Measurements from ENCODE around the gene ACKR3.

The ACKR3 gene

GRCh38 chr2:236552212-236552542, 17.4 kb upstream of the ACKR3 start:
- in situ Hi-C loops (cut with HindIII; ENCODE audit: low pct_unique_long_range_greater_than_20kb, low sequenced_read_pairs), result no loop called here
- no peak for TF ChIP-seq JUND (IDR thresholded peaks at IDR 0.05; ENCODE audit: low read depth)
- no peak for DNase-seq (ENCODE audit: low read depth in 1 of 2, low spot score in 1 of 2)

DNA sequence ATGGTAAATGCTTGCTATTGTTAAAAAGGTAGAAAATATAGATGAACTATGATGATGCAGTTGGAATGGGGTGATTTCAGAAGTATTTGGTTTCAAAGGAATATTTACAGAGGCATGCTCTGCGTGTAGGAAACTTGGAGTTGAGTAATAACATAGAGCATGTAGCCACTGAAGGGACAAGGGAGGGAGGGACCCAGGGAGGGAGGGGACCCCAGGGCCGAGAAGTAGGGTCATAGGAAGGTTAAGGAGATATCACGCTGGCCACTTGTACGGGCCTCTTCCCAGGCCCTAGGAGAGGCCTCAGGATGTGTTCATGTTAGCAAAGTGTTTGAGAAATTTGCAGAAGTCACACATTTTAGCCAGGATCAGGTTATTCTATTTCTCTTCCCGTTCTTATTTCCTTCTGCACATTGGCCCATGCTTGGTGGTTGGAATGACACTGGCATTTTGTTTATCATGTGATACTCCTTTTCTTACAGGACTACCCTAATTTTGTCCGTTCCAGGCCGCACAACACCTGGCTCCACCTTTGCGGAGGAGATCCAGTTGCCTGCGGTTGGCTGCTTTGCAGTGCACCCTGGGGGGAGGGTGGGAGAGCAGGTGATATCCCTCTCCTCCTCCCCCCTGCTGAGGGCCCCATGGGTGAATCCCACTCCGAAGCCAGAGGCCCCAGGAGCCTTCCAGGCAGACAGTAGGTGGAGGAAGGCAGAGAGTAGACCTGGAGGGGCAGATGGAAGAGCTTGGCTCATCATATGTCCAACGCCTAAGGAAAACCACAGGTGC, 16.9 kb upstream of the ACKR3 start:
- TF ChIP-seq JUND (IDR thresholded peaks at IDR 0.05; ENCODE audit: low read depth), result no peak
- DNase-seq (ENCODE audit: low read depth in 1 of 2, low spot score in 1 of 2), result no peak
- in situ Hi-C loops (cut with HindIII; ENCODE audit: low pct_unique_long_range_greater_than_20kb, low sequenced_read_pairs), result no loop called here

DNA sequence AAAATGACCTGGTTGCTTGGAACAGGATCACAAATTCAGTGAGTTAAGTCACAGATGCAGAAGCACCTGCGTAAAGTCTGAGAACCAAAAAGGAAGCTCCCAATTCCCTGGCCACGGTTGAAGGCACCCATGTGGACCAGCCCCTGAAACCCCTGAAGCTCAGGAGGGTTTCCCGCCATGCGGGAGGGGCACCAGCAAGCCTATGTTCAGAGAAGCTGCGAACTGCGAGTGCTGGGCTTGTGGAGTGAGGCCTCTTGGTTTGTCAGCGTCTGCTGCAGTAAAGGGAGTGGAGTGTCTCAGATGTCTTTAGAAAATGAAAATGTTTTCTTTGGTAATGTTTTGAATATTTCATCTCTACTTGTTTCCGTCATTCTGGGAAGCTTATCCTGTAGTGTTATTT, 16.1 kb upstream of the ACKR3 start:
- TF ChIP-seq JUND (IDR thresholded peaks at IDR 0.05; ENCODE audit: low read depth), result no peak
- DNase-seq (ENCODE audit: low read depth in 1 of 2, low spot score in 1 of 2), result no peak
- in situ Hi-C loops (cut with HindIII; ENCODE audit: low pct_unique_long_range_greater_than_20kb, low sequenced_read_pairs), result no loop called here

DNA sequence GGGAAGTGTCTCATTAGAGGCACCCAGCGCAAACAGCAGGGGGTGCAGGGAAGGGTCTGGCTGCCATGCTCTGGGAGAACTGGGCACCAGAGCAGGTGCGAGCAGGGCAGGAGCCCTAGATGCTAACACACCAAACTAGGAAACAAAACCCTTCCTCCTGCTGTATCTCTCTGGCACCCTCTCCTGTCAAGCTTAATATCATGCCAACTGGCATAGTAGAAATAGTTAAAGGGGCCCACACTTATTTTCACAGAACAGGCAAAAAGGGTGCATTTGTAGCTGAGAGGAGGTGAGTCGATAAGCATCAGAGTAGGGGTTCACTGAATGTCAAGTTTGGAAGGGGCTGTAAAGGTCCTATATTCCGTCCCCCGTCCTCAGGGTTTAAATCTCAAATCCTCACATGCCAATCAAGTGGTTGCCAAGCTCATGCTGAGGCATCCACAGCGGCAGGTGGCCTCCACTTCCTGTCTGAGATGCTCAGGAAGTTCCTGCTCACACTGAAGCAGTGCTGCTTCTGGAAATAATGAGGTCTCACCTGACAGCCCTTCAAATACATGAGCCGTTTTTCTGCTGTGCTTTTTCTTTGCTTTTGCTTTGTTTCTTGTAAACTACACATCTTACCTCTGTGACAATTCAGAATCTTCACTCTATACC, 14.9 kb upstream of the ACKR3 start:
- in situ Hi-C loops (cut with HindIII; ENCODE audit: low pct_unique_long_range_greater_than_20kb, low sequenced_read_pairs), result no loop called here
- DNase-seq (ENCODE audit: low read depth in 1 of 2, low spot score in 1 of 2), result no peak
- TF ChIP-seq JUND (IDR thresholded peaks at IDR 0.05; ENCODE audit: low read depth), result no peak

GRCh38 chr2:236555481-236555880, 14.1 kb upstream of the ACKR3 start:
- TF ChIP-seq JUND (IDR thresholded peaks at IDR 0.05; ENCODE audit: low read depth), result no peak
- in situ Hi-C loops (cut with HindIII; ENCODE audit: low pct_unique_long_range_greater_than_20kb, low sequenced_read_pairs), result no loop called here
- no peak for DNase-seq (ENCODE audit: low read depth in 1 of 2, low spot score in 1 of 2)

GRCh38 chr2:236557306-236558030, 12.2 kb upstream of the ACKR3 start:
- in situ Hi-C loops (cut with HindIII; ENCODE audit: low pct_unique_long_range_greater_than_20kb, low sequenced_read_pairs), result no loop called here
- no peak for TF ChIP-seq JUND (IDR thresholded peaks at IDR 0.05; ENCODE audit: low read depth)
- no peak for DNase-seq (ENCODE audit: low read depth in 1 of 2, low spot score in 1 of 2)

DNA sequence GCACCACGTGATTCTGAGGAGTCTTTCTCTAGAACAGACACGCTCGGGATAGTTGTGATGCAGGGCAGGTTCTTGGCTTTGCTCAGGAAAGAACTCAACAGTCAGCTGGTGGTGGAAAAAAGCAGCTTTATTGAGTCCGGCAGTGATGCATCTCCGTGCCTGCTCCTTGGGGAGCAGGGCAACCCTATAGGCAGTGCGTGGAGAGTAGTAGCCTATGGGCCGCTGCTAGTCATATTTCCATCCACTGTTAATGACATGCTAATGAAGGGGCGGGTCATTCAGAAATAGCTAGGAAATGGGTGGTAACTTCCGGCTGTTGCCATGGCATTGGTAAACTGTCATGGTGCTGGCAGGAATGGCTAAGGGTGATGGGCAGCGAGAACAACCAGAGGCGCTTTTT, 11.6 kb upstream of the ACKR3 start:
- no peak for DNase-seq (ENCODE audit: low read depth in 1 of 2, low spot score in 1 of 2)
- no peak for TF ChIP-seq JUND (IDR thresholded peaks at IDR 0.05; ENCODE audit: low read depth)
- in situ Hi-C loops (cut with HindIII; ENCODE audit: low pct_unique_long_range_greater_than_20kb, low sequenced_read_pairs), result no loop called here

DNA sequence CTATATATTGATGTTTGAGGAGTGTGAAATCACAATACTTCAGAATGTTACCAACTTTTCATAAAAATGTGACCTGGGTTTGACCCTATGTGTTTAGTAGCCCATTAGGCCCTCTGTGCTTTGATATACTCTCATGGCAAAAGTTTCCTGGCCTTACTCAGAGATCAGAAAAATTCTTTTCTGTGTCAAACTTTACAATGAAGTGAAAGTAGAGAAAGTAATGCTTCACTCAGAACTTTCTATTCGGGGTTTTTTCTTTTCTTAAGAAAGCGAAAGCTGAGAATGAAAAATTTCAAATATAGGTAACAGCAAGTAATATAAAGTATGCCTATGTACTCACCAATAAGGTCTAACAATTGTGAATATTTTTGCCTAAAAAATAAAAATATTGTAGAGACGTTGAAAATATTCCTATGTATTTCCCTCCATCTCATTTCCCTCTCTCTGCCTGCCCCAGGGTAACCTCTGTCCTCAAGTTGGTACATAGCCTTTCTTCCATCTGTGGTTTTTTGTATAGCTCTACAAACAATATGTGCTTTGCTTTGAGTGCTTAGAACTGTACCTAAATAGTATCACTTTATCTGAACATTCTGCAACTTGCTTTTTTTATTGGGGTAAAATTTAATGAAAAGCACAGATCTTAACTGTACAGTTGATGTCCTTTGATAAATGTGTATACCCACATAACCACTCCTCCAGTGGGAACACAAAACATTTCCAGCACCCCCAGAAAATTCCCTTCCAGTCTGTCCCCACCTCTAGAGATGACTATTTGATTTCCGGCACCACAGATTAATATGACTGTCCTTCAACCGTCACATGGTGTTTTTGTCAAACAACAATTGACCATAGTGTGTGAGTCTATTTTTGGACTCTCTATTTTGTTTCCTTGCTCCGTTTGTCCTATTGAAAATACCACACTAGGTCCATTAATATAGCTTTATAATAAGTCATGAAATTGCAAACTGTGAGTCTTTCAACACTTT, 10.3 kb upstream of the ACKR3 start:
- TF ChIP-seq JUND (IDR thresholded peaks at IDR 0.05; ENCODE audit: low read depth), result no peak
- no peak for DNase-seq (ENCODE audit: low read depth in 1 of 2, low spot score in 1 of 2)
- in situ Hi-C loops (cut with HindIII; ENCODE audit: low pct_unique_long_range_greater_than_20kb, low sequenced_read_pairs), result no loop called here

DNA sequence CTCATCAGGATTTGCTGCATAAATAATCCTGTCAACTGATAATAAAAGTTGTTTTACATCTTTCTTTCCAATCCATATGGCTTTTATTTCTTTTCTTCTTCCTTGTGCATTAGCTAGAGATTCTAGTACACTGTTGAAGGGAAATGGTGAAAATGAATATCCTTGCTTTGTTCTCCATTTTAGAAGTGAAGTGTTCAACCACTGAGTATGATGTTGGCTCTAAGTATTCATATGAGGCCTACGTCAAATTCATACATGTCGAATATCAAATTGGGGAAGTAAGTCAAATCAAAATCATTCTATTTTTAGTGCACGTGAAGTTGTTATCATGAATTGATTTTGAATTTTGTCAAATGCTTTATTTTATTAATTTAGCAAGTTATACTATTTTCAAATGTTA, 7.8 kb upstream of the ACKR3 start:
- DNase-seq (ENCODE audit: low read depth in 1 of 2, low spot score in 1 of 2), result no peak
- no peak for TF ChIP-seq JUND (IDR thresholded peaks at IDR 0.05; ENCODE audit: low read depth)
- in situ Hi-C loops (cut with HindIII; ENCODE audit: low pct_unique_long_range_greater_than_20kb, low sequenced_read_pairs), result no loop called here

GRCh38 chr2:236562434-236562833, 7.2 kb upstream of the ACKR3 start:
- peak in 1 of 2 experiments; percentile 57 for DNase-seq (ENCODE audit: low read depth in 1 of 2, low spot score in 1 of 2)
- in situ Hi-C loops (cut with HindIII; ENCODE audit: low pct_unique_long_range_greater_than_20kb, low sequenced_read_pairs), result no loop called here
- no peak for TF ChIP-seq JUND (IDR thresholded peaks at IDR 0.05; ENCODE audit: low read depth)

DNA sequence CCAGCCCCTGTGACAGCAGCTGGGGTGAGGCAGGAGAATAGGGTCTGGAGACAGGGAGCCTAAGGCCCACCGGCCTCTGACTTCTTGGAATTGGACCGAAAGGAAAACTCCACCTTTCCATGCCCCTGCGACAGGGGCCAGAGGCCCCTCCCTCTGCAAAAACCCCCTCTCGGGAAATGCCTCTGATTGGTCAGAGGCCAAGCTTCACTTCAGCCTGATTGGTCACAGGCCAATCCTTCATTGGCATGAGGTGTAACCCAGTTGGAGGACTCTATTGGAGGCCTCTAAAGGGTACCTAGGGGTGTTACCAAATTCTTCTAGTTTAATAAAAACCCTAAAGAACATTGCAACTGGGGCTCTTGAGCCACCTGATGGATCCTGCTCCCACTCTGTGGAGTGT, 5.7 kb upstream of the ACKR3 start:
- in situ Hi-C loops (cut with HindIII; ENCODE audit: low pct_unique_long_range_greater_than_20kb, low sequenced_read_pairs), result no loop called here
- no peak for DNase-seq (ENCODE audit: low read depth in 1 of 2, low spot score in 1 of 2)
- TF ChIP-seq JUND (IDR thresholded peaks at IDR 0.05; ENCODE audit: low read depth), result no peak

GRCh38 chr2:236565212-236565611, 4.4 kb upstream of the ACKR3 start:
- TF ChIP-seq JUND (IDR thresholded peaks at IDR 0.05; ENCODE audit: low read depth), result no peak
- in situ Hi-C loops (cut with HindIII; ENCODE audit: low pct_unique_long_range_greater_than_20kb, low sequenced_read_pairs), result no loop called here
- DNase-seq (ENCODE audit: low read depth in 1 of 2, low spot score in 1 of 2), result no peak

Measured in T47D (cell line).